Measurements from ENCODE around the gene STYX. TPM values are rescaled to one million over a fixed set of nuclear protein-coding genes. Genes with fewer than 3 reads are reported as not detected.

STYX gene
- total and polyA plus RNA-seq, 7 donors: 6.5 to 24.7 (median 12.5) TPM

DNA sequence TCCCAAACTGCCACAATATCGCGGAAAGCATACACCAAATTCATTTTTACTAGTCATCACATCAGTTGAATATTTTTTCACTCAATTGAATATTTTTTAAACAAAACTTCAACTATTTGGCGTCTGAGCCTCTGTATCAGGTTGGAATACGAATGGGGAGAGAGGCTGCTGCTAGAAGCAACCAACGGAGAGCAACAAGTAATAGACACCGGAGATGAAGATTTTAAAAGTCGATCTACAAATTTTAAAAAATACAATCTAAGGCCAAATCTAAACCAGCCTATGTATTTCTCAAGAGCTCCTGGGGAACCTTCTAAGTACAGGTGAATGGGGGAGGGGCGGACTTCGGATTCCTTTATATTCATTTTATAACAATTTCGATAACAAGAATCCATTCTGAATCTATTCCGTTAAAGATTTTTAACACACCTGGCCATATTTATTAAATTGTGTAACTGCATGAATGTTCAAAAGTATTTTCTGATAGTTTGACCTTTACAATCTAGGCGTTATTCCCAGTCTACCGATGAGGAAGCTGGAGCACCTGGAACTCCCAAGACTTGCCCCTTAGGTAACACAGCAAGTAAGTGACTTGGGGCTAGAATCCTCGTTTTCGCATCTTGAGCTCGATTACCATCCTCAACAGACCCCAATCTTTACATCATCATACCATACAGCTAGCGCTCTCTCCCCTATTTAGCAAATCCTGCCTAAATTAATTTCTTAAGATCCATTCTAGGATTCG, 60.2 kb downstream of the STYX start:
- TF ChIP-seq, protein P1, sequence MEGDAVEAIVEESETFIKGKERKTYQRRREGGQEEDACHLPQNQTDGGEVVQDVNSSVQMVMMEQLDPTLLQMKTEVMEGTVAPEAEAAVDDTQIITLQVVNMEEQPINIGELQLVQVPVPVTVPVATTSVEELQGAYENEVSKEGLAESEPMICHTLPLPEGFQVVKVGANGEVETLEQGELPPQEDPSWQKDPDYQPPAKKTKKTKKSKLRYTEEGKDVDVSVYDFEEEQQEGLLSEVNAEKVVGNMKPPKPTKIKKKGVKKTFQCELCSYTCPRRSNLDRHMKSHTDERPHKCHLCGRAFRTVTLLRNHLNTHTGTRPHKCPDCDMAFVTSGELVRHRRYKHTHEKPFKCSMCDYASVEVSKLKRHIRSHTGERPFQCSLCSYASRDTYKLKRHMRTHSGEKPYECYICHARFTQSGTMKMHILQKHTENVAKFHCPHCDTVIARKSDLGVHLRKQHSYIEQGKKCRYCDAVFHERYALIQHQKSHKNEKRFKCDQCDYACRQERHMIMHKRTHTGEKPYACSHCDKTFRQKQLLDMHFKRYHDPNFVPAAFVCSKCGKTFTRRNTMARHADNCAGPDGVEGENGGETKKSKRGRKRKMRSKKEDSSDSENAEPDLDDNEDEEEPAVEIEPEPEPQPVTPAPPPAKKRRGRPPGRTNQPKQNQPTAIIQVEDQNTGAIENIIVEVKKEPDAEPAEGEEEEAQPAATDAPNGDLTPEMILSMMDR (IDR thresholded peaks at IDR 0.05): no peak

DNA sequence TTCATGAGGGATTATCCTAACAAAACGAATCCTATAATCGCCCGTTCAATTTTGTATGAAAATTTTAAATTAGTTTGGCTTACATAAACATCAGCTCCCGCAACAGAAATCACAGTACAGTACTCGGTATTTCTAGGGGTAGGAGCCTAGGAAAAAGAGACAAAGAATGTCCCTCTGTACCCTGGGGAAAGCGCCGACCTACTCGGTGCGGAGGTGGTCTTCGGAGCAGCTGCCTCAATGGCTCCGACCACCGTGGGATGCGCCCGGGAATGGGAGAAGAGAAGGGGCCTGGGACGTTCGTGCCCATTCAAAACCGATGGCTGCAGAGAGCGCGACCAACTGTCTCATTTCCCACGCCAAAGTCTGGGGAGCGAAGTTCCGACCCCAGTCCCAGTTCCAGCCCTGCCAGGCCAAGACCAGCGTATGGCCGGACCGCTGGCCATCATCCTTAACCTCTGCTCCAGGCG, 60.8 kb downstream of the STYX start:
- DNase-seq: no peak
- Histone ChIP-seq H3K9me3 (no peaks in the 10 kb centered on the region), H3K27ac (peak overlapping the region; percentile 87), H3K4me1 (peaks cover 9% of the 10 kb centered on the region), H3K4me3 (peak overlapping the region; percentile 78), H3K36me3 (ENCODE audit: insufficient read depth in 1 of 2, low read depth in 1 of 2) (no peaks in the 10 kb centered on the region), H3K27me3 (ENCODE audit: insufficient read depth in 3 of 3, low read length in 2 of 3) (no peaks in the 10 kb centered on the region)
- TF ChIP-seq, protein P1 (IDR thresholded peaks at IDR 0.05): no peak
- 2 to 4% (median 4%) methylated on average over 26 of the region's 26 CpGs for WGBS, 3 donors
- intact Hi-C loops (cut with DNase I): loop anchor here in 1 of 2 donors (5.0 kb wide), 1 partner anchor 238 kb away; the partner anchor contains the start of genes GPR137C and TXNDC16
- no peak for ATAC-seq

More for the DNA sequence above, 60.2 kb downstream of the STYX start:
- intact Hi-C loops (cut with DNase I): loop anchor here in 1 of 2 donors (5.0 kb wide), 1 partner anchor 238 kb away; the partner anchor contains the start of genes GPR137C and TXNDC16
- Histone ChIP-seq H3K9me3 (no peaks in the 10 kb centered on the region), H3K36me3 (ENCODE audit: insufficient read depth in 1 of 2, low read depth in 1 of 2) (no peaks in the 10 kb centered on the region), H3K4me3 (peak overlapping the region; percentile 78), H3K27ac (no peak overlapping the region), H3K4me1 (peaks cover 9% of the 10 kb centered on the region), H3K27me3 (ENCODE audit: insufficient read depth in 3 of 3, low read length in 2 of 3) (no peaks in the 10 kb centered on the region)
- ATAC-seq (no peak), DNase-seq (no peak)
- 59 to 64% (median 62%) methylated on average over 18 of the region's 18 CpGs for WGBS, 3 donors

DNA sequence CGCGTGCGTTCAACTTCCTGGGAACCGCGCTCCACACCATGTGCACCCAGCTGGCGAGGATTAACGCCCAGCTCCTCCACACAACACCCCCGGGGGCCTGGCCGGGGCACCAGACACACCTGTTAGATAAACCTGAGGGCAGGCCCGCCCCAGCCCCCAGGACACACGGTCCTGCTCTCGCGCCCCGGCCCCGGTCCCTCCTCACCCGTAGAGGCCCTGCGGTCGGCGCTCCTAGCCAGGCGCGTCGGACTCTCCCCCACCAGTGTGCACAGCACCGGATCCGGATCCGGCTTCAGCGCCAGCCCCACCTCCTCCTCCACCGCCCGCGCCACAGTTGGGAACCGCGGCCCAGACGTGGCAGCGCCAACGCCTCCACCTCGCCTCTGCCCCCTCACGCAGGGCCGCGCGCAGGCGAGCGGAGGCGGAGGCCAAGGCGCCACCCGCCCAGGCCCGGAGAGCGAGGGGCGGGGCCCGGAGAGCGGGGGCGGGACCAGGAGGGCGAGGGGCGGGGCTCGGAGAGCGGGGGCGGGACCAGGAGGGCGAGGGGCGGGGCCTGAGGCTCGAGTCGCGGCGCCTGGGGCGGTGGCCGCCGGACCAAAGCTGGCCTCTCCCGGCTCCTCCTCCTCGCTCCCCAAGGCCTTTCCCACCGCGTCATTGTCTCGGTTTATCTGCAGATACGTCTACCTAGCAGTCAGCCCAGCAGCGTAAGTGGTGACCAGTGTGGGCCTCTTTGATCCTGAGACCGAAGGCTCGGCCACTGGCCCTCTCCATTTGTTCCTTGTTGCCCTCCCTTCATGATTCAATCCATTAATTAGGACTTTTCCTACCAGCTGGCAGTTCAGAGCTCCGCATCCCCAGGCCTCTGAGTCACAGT, 61.5 kb downstream of the STYX start, which contains the start of gene GNPNAT1:
TSS of gene GNPNAT1 (minus strand) at position 385 of the 874 bp plus-strand sequence. CDS start 6,957 bp downstream, outside the sequence.
- 1 to 3% (median 1%) methylated on average over 39 to 74 of the region's 74 CpGs for WGBS, 3 donors
- DNase-seq (peak; percentile 89 to 93), ATAC-seq (peak; percentile 95 to 96 (median 96))
- TF ChIP-seq, protein P1 (IDR thresholded peaks at IDR 0.05): no peak
- peak within 1 kb of the TSS; percentile 78 for H3K4me3 ChIP-seq
- peak within 1 kb of the TSS; percentile 87 for H3K27ac ChIP-seq
- no peaks in the 10 kb centered on the region for H3K9me3 ChIP-seq
- H3K27me3 ChIP-seq (ENCODE audit: insufficient read depth in 3 of 3, low read length in 2 of 3): no peaks in the 10 kb centered on the region
- H3K36me3 ChIP-seq (ENCODE audit: insufficient read depth in 1 of 2, low read depth in 1 of 2): no peaks in the 10 kb centered on the region
- intact Hi-C loops (cut with DNase I): loop anchor here in 1 of 2 donors (5.0 kb wide), 1 partner anchor 239 kb away; the partner anchor contains the start of genes GPR137C and TXNDC16
- peaks cover 9% of the 10 kb centered on the region for H3K4me1 ChIP-seq

DNA sequence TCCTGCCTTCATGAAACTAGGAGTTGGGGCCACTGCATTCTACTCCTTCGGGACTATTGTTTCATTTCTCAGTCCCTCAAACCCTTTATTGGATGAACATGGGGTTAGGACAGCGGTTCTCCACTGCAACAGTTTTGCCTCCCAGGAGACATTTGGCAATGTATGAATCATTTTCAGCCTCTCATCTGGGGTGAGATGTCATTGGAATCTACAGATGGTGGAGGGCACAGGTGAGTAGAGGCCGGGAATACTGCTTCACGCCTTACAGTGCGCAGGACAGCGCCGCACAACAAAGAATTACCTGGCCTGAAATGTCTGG, 62.1 kb downstream of the STYX start:
- WGBS, 3 donors: 72 to 77% (median 75%) methylated on average over 7 of the region's 7 CpGs
- intact Hi-C loops (cut with DNase I): loop anchor here in 1 of 2 donors (5.0 kb wide), 1 partner anchor 240 kb away; the partner anchor contains the start of genes GPR137C and TXNDC16
- ATAC-seq (peak in 1 of 4 donors; percentile 25), DNase-seq (no peak)
- no peaks in the 10 kb centered on the region for H3K36me3 ChIP-seq (ENCODE audit: insufficient read depth in 1 of 2, low read depth in 1 of 2)
- H3K4me1 ChIP-seq: peaks cover 9% of the 10 kb centered on the region
- TF ChIP-seq, protein P1 (IDR thresholded peaks at IDR 0.05): no peak
- H3K27me3 ChIP-seq (ENCODE audit: insufficient read depth in 3 of 3, low read length in 2 of 3): no peaks in the 10 kb centered on the region
- H3K27ac ChIP-seq: peak overlapping the region; percentile 87
- no peaks in the 10 kb centered on the region for H3K9me3 ChIP-seq
- peak overlapping the region; percentile 78 for H3K4me3 ChIP-seq

Measured in psoas muscle (tissue), 8 donors.